Activated CD8-positive, alpha-beta memory T cell treated with anti-CD3 and anti-CD28 coated beads, Interleukin-2, amount 10 ng/mL, durations not matched to agents 7 days and 5 days (primary cell): Measurements from ENCODE around the gene EMP3. TPM values are rescaled to one million over a fixed set of nuclear protein-coding genes. Genes with fewer than 3 reads are reported as not detected.

ENCODE experiments used
- ATAC-seq: fragments of 150-1000 bp; cut with Tn5 transposase; one replicate; pipeline ENCODE4 v1.10.0; 2021; ENCODE audit warnings: moderate library complexity
- CTCF ChIA-PET: fragments of 350-600 bp; sonication (Branson Sonifier 250); formaldehyde crosslinking; loops from one replicate; lab custom pipeline; 2021; ENCODE audit warnings: antibody characterized with exemption; lab: Charles Lee
- DNase-seq: peaks from one replicate; pipeline ENCODE4 v3.0.0-alpha.2; 2020
- H3K27ac Mint-ChIP-seq: one replicate; pipeline ENCODE4 v1.8.0; 2021; ENCODE audit warnings: mild to moderate bottlenecking, mixed read lengths
- H3K27me3 Mint-ChIP-seq: one replicate; pipeline ENCODE4 v1.8.0; 2021; ENCODE audit warnings: mixed read lengths
- H3K36me3 Mint-ChIP-seq: one replicate; pipeline ENCODE4 v1.8.0; 2021; ENCODE audit warnings: mild to moderate bottlenecking, mixed read lengths
- H3K4me1 Mint-ChIP-seq: one replicate; pipeline ENCODE4 v1.8.0; 2021; ENCODE audit warnings: mixed read lengths
- H3K4me3 Mint-ChIP-seq: one replicate; pipeline ENCODE4 v1.8.0; 2021; ENCODE audit warnings: mild to moderate bottlenecking, moderate library complexity, mixed read lengths
- H3K9me3 Mint-ChIP-seq: one replicate; pipeline ENCODE4 v1.8.0; 2022; ENCODE audit warnings: low read depth, mixed read lengths
- total RNA-seq, 2 experiments: library from RNA; stranded (reverse); gene quantifications; one replicate each; pipeline ENCODE4 v1.2.3, GENCODE V29; 2021

EMP3 gene
- total RNA-seq, 2 experiments from 2014 or later = 291 to 294 TPM

GRCh38 chr19:48372904-48373303 lies 47.6 kb downstream of the EMP3 start:
- CTCF ChIA-PET = interaction anchor here (1.5 kb wide), 1 partner anchor 18 kb away, joined by 13 read pairs; the partner anchor contains the start of gene KDELR1

DNA sequence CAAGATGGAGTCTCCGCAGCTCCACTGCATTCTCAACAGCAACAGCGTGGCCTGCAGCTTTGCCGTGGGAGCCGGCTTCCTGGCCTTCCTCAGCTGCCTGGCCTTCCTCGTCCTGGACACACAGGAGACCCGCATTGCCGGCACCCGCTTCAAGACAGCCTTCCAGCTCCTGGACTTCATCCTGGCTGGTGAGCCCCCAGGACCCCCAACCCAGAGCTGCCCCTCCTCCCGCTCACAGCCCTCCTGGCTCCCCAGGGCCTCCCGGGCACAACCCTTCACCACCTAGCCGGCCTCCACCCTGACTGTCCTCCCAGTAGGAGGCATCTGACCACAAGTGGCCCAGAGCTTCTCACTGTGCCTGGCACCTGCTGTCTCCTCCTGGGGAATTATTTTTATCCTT lies 48.2 kb downstream of the EMP3 start:
- Mint-ChIP-seq H3K9me3 (no peaks in the 10 kb centered on the region), H3K36me3 (no peaks in the 10 kb centered on the region), H3K27me3 (no peaks in the 10 kb centered on the region), H3K4me1 (no peaks in the 10 kb centered on the region), H3K27ac (no peak overlapping the region), H3K4me3 (no peak overlapping the region)
- ATAC-seq = no peak
- no peak for DNase-seq
- CTCF ChIA-PET = interaction anchor here (0.8 to 1.5 kb wide), 3 partner anchors 10 to 37 kb away, joined by 3 to 13 read pairs (median 3); partner anchors contain the start of genes KDELR1, SYNGR4 and TMEM143

More at GRCh38 chr19:48372904-48373303, 47.6 kb downstream of the EMP3 start:
- no peaks in the 10 kb centered on the region for H3K4me1 Mint-ChIP-seq
- no peaks in the 10 kb centered on the region for H3K27me3 Mint-ChIP-seq
- H3K36me3 Mint-ChIP-seq = no peaks in the 10 kb centered on the region
- DNase-seq = no peak
- no peak overlapping the region for H3K27ac Mint-ChIP-seq
- H3K9me3 Mint-ChIP-seq = no peaks in the 10 kb centered on the region
- ATAC-seq = no peak
- H3K4me3 Mint-ChIP-seq = no peak overlapping the region

DNA sequence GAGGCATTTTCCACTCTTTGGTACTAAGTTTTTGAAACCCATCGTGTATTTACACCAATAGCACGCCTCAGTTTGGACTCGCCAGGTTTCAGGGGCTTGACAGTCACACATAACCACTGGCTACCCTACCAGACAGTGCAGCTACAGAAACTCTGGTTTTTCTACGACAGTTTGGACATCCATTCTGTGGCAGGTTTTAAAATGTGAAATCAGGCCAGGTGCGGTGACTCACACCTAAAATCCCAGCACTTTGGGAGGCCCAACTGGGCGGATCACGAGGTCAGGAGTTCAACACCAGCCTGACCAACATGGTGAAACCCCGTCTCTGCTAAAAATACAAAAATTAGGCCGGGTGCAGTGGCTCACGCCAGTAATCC lies 52.8 kb downstream of the EMP3 start:
- no peak for DNase-seq
- CTCF ChIA-PET = interaction anchor here (1.9 kb wide), 1 partner anchor 13 kb away, joined by 6 read pairs; the partner anchor contains the start of gene KDELR1
- no peak overlapping the region for H3K4me3 Mint-ChIP-seq
- H3K9me3 Mint-ChIP-seq = no peaks in the 10 kb centered on the region
- ATAC-seq = no peak
- H3K4me1 Mint-ChIP-seq = peaks cover 2% of the 10 kb centered on the region
- H3K27ac Mint-ChIP-seq = no peak overlapping the region
- peaks cover 5% of the 10 kb centered on the region for H3K36me3 Mint-ChIP-seq
- no peaks in the 10 kb centered on the region for H3K27me3 Mint-ChIP-seq

GRCh38 chr19:48379058-48379457 lies 53.7 kb downstream of the EMP3 start:
- CTCF ChIA-PET = interaction anchor here (1.9 kb wide), 1 partner anchor 12 kb away, joined by 6 read pairs; the partner anchor contains the start of gene KDELR1
- H3K36me3 Mint-ChIP-seq = peaks cover 7% of the 10 kb centered on the region
- no peak overlapping the region for H3K4me3 Mint-ChIP-seq
- H3K27ac Mint-ChIP-seq = no peak overlapping the region
- no peak for DNase-seq
- H3K9me3 Mint-ChIP-seq = no peaks in the 10 kb centered on the region
- peak; percentile 30 for ATAC-seq
- H3K4me1 Mint-ChIP-seq = peaks cover 2% of the 10 kb centered on the region
- no peaks in the 10 kb centered on the region for H3K27me3 Mint-ChIP-seq

Other genes with a start within 250 kb of the EMP3 start
- gene PLA2G4C, start 214.7 kb upstream of the EMP3 start, total RNA-seq = 1 to 10 TPM in 1 of 2 experiments, under 1 TPM in 1; 0.82 to 2.1 TPM
- gene LIG1, start 155.2 kb upstream of the EMP3 start, total RNA-seq = 100 to 1,000 TPM; 157 to 221 TPM
- gene ZSWIM9, start 154.9 kb upstream of the EMP3 start, total RNA-seq = 10 to 100 TPM; 12.3 to 13.1 TPM
- gene CARD8, start 69.6 kb upstream of the EMP3 start, total RNA-seq = 100 to 1,000 TPM; 182 to 219 TPM
- under 1 TPM; 0.26 to 0.68 TPM for gene ZNF114, start 55.5 kb upstream of the EMP3 start, total RNA-seq
- 10 to 100 TPM; 16.7 to 22.3 TPM for gene TMEM143, start 38.4 kb downstream of the EMP3 start, total RNA-seq
- gene SYNGR4, start 38.8 kb downstream of the EMP3 start, total RNA-seq = not detected
- gene KDELR1, start 66.0 kb downstream of the EMP3 start, total RNA-seq = 10 to 100 TPM; 64.8 to 72.2 TPM
- gene GRIN2D, start 68.1 kb downstream of the EMP3 start, total RNA-seq = under 1 TPM; 0.09 to 0.18 TPM
- gene GRWD1, start 120.4 kb downstream of the EMP3 start, total RNA-seq = 10 to 100 TPM; 37.9 to 58.7 TPM
- gene KCNJ14, start 130.0 kb downstream of the EMP3 start, total RNA-seq = 1 to 10 TPM in 1 of 2 experiments, under 1 TPM in 1; 0.85 to 1.5 TPM
- 10 to 100 TPM; 42.5 to 47.8 TPM for gene CYTH2, start 143.8 kb downstream of the EMP3 start, total RNA-seq
- gene LMTK3, start 186.3 kb downstream of the EMP3 start, total RNA-seq = 1 to 10 TPM; 3.5 to 5.3 TPM
- gene SULT2B1, start 226.6 kb downstream of the EMP3 start, total RNA-seq = not detected